Muscle layer of colon (tissue), 2 donors: ENCODE results near the gene MTG1.
"Not testable (repeated sequence)": the region's sequence is repeated elsewhere in the genome, so short reads cannot be mapped to it uniquely, and the experiment has no call there.

Experiments used
- H3K27ac ChIP-seq: one replicate; pipeline ENCODE4 v1.7.0; 2013; ENCODE audit warnings: low read depth, mild to moderate bottlenecking, low read length, moderate library complexity
- H3K27me3 ChIP-seq, 2 donors: one replicate each; pipeline ENCODE4 v1.7.0; 2013; ENCODE audit warnings: low read length in 2 of 2, mild to moderate bottlenecking in 2 of 2; ENCODE audit not compliant: insufficient read depth in 2 of 2, control insufficient read depth in 1 of 2
- H3K36me3 ChIP-seq: one replicate; pipeline ENCODE4 v1.7.0; 2013; ENCODE audit warnings: mild to moderate bottlenecking, low read length; ENCODE audit not compliant: insufficient read depth
- H3K4me1 ChIP-seq: one replicate; pipeline ENCODE4 v1.7.0; 2013; ENCODE audit warnings: mild to moderate bottlenecking, low read length; ENCODE audit not compliant: insufficient read depth
- H3K4me3 ChIP-seq, 2 donors: one replicate each; pipeline ENCODE4 v1.7.0; 2013; ENCODE audit warnings: low read length in 2 of 2, low read depth in 1 of 2, mild to moderate bottlenecking in 1 of 2, moderate library complexity in 1 of 2
- H3K9ac ChIP-seq: one replicate; pipeline ENCODE4 v1.7.0; 2013; ENCODE audit warnings: low read length
- H3K9me3 ChIP-seq: one replicate; pipeline ENCODE4 v1.7.0; 2013; ENCODE audit warnings: mild to moderate bottlenecking, low read length
- donor health status: abdominal sarcoma.
- donor health status: Adenocarcinoma of cecum.

The MTG1 gene

GRCh38 chr10:133373174-133374090, 20.5 kb upstream of the MTG1 start, which contains the start of gene ECHS1:
TSS of gene ECHS1 (minus strand) at chr10:133373354. CDS start at chr10:133373333, 21 bp downstream.
- H3K4me1 ChIP-seq, result peaks cover 7% of the 10 kb centered on the region
- no peak within 1 kb of the TSS for H3K9ac ChIP-seq
- H3K4me3 ChIP-seq, result peak within 1 kb of the TSS; percentile 41 to 77
- peak within 1 kb of the TSS; percentile 80 for H3K27ac ChIP-seq
- peaks cover 24% of the 10 kb centered on the region for H3K36me3 ChIP-seq
- no peaks in the 10 kb centered on the region for H3K27me3 ChIP-seq
- H3K9me3 ChIP-seq, result no peaks in the 10 kb centered on the region

GRCh38 chr10:133375357-133376115, 18.4 kb upstream of the MTG1 start:
- H3K4me1 ChIP-seq, result peaks cover 11% of the 10 kb centered on the region

GRCh38 chr10:133376183-133376582, 17.8 kb upstream of the MTG1 start:
- H3K4me1 ChIP-seq, result peaks cover 11% of the 10 kb centered on the region
- H3K36me3 ChIP-seq, H3K27ac ChIP-seq, H3K9ac ChIP-seq, H3K4me3 ChIP-seq, H3K9me3 ChIP-seq, H3K27me3 ChIP-seq: not testable (repeated sequence)

More at GRCh38 chr10:133375357-133376115, 18.4 kb upstream of the MTG1 start:
- no peak overlapping the region for H3K9ac ChIP-seq
- H3K36me3 ChIP-seq, result peaks cover 3% of the 10 kb centered on the region
- no peak overlapping the region for H3K4me3 ChIP-seq
- H3K27ac ChIP-seq, result no peak overlapping the region
- no peaks in the 10 kb centered on the region for H3K9me3 ChIP-seq
- no peaks in the 10 kb centered on the region for H3K27me3 ChIP-seq

GRCh38 chr10:133377025-133377817, 16.7 kb upstream of the MTG1 start:
- Histone ChIP-seq H3K27ac (no peak overlapping the region), H3K4me1 (peaks cover 11% of the 10 kb centered on the region), H3K27me3 (no peaks in the 10 kb centered on the region), H3K36me3 (no peaks in the 10 kb centered on the region), H3K9me3 (no peaks in the 10 kb centered on the region), H3K4me3 (peak overlapping the region in 1 of 2 donors; percentile 82), H3K9ac (no peak overlapping the region)

GRCh38 chr10:133377818-133378250, 16.1 kb upstream of the MTG1 start:
- H3K9me3 ChIP-seq, result no peaks in the 10 kb centered on the region
- H3K4me1 ChIP-seq, result peaks cover 11% of the 10 kb centered on the region
- H3K4me3 ChIP-seq, result peak overlapping the region; percentile 52 to 82
- H3K27me3 ChIP-seq, result no peaks in the 10 kb centered on the region
- H3K9ac ChIP-seq, result peak overlapping the region; percentile 20
- peak overlapping the region; percentile 86 for H3K27ac ChIP-seq
- no peaks in the 10 kb centered on the region for H3K36me3 ChIP-seq

GRCh38 chr10:133378251-133379096, 15.5 kb upstream of the MTG1 start:
- Histone ChIP-seq H3K36me3 (no peaks in the 10 kb centered on the region), H3K27ac (peak overlapping the region; percentile 86), H3K9ac (peak overlapping the region; percentile 20), H3K9me3 (no peaks in the 10 kb centered on the region), H3K4me3 (peak overlapping the region; percentile 52 to 82), H3K4me1 (peaks cover 11% of the 10 kb centered on the region), H3K27me3 (no peaks in the 10 kb centered on the region)

GRCh38 chr10:133379152-133379800, 14.7 kb upstream of the MTG1 start, which contains the start of gene PAOX:
TSS of gene PAOX (plus strand) at chr10:133379262. CDS start at chr10:133379317, 55 bp downstream.
- Histone ChIP-seq H3K9ac (peak within 1 kb of the TSS; percentile 20), H3K27me3 (no peaks in the 10 kb centered on the region), H3K27ac (peak within 1 kb of the TSS; percentile 86), H3K4me1 (peaks cover 11% of the 10 kb centered on the region), H3K4me3 (peak within 1 kb of the TSS; percentile 82 to 87), H3K9me3 (no peaks in the 10 kb centered on the region), H3K36me3 (no peaks in the 10 kb centered on the region)

- H3K9me3 ChIP-seq, result no peaks in the 10 kb centered on the region
- peaks cover 11% of the 10 kb centered on the region for H3K4me1 ChIP-seq
- peak overlapping the region; percentile 52 to 87 for H3K4me3 ChIP-seq
- H3K9ac ChIP-seq, result no peak overlapping the region
- peak overlapping the region; percentile 68 for H3K27ac ChIP-seq
- no peaks in the 10 kb centered on the region for H3K36me3 ChIP-seq
- H3K27me3 ChIP-seq, result no peaks in the 10 kb centered on the region
Measured at GRCh38 chr10:133379801-133380666, 13.9 kb upstream of the MTG1 start.

GRCh38 chr10:133381036-133381435, 12.9 kb upstream of the MTG1 start:
- Histone ChIP-seq H3K27ac (no peak overlapping the region), H3K9ac (no peak overlapping the region), H3K4me3 (no peak overlapping the region), H3K27me3 (no peaks in the 10 kb centered on the region), H3K9me3 (no peaks in the 10 kb centered on the region), H3K4me1 (peaks cover 11% of the 10 kb centered on the region), H3K36me3 (no peaks in the 10 kb centered on the region)
